ENCODE measurements around the gene PEAR1.

Gene PEAR1

DNA sequence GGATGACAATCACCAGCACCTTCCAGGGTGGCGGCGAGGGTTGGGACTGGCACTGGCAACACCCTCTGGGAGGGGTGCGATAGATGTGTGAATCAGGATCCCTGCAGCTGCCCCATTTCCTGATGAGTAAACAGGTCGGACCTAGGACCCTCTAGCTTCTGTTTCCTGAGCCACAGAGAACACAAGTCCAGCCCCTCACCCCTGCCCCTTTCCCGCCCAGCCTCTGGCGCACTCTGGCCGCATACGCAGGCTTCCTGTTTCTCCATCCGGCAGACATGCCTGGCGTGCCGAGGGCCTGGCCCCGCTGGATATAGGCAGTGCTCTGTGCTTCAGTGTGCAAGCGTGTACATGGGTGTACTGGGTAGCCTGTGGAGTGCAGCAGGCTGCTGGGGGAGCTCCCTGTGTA lies 4.6 kb downstream of the PEAR1 start:
- H3K4me3 ChIP-seq (ENCODE audit: low read depth, low read length), result no peak overlapping the region
- peak; percentile 71 for DNase-seq (ENCODE audit: low read depth, low spot score)
- no peak for TF ChIP-seq CTCF (IDR thresholded peaks at IDR 0.05; ENCODE audit: low read depth, low read length)
- in situ Hi-C loops (cut with HindIII; ENCODE audit: low sequenced_read_pairs), result no loop called here

GRCh38 chr1:156898971-156899664 lies 5.6 kb downstream of the PEAR1 start:
- in situ Hi-C loops (cut with HindIII; ENCODE audit: low sequenced_read_pairs), result no loop called here
- TF ChIP-seq CTCF (IDR thresholded peaks at IDR 0.05; ENCODE audit: low read depth, low read length), result no peak
- no peak for DNase-seq (ENCODE audit: low read depth, low spot score)
- H3K4me3 ChIP-seq (ENCODE audit: low read depth, low read length), result no peak overlapping the region

DNA sequence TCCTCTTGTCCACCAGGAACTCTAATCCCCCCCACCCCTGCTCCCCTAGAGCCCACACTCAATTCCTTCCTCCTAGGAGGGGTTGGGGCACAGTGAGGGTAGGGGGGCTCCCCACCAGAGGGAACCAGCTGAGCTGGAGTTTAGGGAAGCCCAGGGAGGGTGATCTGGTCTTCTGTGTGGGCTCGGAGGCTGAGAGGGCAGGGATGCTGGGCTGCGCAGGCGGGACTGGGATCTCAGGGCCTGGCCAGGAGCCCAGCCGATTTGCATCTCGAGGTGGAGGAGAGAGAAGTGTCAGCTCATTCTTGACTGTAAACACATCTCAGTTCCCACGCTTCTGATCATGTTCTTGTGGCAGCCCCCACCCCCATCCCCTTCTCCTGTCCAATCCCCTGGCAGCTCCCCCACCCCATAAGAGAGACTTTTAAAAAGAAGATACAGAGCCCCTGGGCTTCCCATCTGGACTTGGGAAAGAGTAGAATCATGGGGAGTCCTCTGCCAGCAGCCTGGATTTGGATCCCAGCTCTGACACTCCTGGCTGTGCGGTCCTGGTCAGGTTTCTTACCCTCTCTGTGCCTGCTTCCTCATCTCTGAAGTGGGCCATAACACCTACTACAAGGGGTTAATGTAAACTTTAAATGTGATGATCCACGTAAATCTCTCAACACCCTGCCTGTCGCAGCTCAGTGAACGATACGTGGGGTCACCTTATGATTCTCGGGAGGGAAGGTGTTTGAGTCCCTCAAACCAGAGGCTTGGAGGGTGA lies 6.6 kb downstream of the PEAR1 start:
- no peak overlapping the region for H3K4me3 ChIP-seq (ENCODE audit: low read depth, low read length)
- no peak for DNase-seq (ENCODE audit: low read depth, low spot score)
- TF ChIP-seq CTCF (IDR thresholded peaks at IDR 0.05; ENCODE audit: low read depth, low read length), result no peak
- in situ Hi-C loops (cut with HindIII; ENCODE audit: low sequenced_read_pairs), result no loop called here

- TF ChIP-seq CTCF (IDR thresholded peaks at IDR 0.05; ENCODE audit: low read depth, low read length), result no peak
- in situ Hi-C loops (cut with HindIII; ENCODE audit: low sequenced_read_pairs), result no loop called here
- no peak overlapping the region for H3K4me3 ChIP-seq (ENCODE audit: low read depth, low read length)
- DNase-seq (ENCODE audit: low read depth, low spot score), result no peak
These were observed 7.5 kb downstream of the PEAR1 start for GRCh38 chr1:156900896-156901589.

- no peak for TF ChIP-seq CTCF (IDR thresholded peaks at IDR 0.05; ENCODE audit: low read depth, low read length)
- in situ Hi-C loops (cut with HindIII; ENCODE audit: low sequenced_read_pairs), result no loop called here
- no peak for DNase-seq (ENCODE audit: low read depth, low spot score)
- H3K4me3 ChIP-seq (ENCODE audit: low read depth, low read length), result no peak overlapping the region
These were observed 8.0 kb downstream of the PEAR1 start for GRCh38 chr1:156901590-156901900.

DNA sequence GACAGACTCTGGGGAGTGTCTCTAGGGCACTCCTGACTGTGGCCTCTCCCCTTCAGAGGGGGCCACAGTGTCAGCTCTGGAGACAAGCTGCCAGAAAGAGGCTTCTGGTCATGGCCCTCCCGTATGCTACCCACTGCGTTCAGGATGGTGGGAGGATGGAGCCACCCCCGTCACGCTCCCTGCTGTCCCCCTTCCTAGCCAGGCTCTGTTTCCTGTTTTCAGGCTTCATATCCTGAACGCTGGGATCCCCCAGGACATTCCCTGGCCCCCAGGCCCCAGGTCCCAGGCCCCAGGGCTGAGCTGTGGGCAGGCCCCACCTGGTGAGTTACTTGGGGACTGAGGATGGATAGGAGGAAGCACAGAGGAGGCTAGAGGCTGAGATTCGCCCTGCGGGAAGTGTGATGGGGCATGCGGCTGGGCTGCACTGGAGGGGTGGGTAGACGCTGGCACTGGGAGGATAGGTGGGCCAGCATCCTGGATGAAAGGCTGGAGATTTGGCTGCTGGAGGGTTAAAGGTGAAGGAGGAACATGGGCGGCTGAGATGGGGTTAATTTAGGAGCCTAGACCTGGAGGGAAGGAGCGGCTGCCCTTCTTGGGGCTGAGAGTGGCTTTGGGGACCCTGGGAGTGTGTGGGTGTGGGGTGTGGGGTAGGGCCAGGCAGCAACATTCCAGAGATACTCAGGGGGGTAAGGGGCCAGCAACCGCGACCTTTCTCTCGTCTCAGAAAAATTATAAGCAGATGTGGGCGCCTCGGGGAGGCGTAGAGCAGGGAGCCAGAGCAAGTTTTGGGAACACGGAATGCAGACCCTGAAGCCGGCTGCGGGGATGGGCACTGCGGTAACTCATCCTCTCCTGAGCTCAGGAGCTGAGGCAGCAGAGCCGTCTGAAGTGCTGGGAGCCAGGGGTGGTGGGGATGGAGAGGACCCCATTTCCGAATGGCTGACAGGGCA lies 8.7 kb downstream of the PEAR1 start:
- no peak for TF ChIP-seq CTCF (IDR thresholded peaks at IDR 0.05; ENCODE audit: low read depth, low read length)
- H3K4me3 ChIP-seq (ENCODE audit: low read depth, low read length), result no peak overlapping the region
- DNase-seq (ENCODE audit: low read depth, low spot score), result no peak
- in situ Hi-C loops (cut with HindIII; ENCODE audit: low sequenced_read_pairs), result no loop called here
